HG02798 (cell line): Measurements from ENCODE around the gene CRIP3.

Experiments used
- ATAC-seq: cut with Tn5 transposase; IDR thresholded peaks from one replicate; pipeline ENCODE4 v1.9.1; 2021; ENCODE audit warnings: mild to moderate bottlenecking; ENCODE audit not compliant: unreplicated experiment, poor library complexity

The CRIP3 gene

DNA sequence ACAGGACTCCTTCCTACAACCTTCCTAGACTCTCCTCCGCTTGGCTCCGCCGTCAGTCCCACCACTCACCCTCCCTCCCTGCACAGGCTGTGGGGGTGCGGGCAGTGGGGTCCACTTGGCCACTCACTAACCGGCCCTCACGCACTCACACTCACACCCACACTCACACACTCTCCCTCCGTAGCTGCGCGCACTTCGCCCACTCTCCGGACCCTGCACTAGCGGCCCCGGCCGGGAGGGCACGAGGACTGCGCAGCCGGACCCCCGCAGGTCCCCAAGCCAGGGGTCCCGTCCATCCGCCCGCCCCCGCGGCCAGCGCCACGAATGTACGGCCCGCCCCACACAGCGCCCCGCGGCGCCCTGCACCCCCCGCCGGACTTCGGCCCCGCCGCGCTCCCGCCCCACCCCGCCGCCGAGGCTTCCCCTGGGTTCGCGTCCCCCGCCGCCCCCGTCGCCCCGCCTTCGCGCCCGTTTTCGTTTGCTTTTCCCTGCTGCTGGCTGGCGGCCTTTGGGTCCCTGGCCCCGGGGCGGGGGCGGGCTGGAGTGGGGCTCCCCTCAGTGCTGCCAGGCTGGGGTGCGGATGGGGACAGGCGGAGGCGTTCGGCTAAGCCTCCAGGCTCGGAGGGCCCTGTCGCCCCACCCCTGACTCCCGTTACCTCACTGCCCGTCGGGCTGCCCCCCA lies 33.6 kb downstream of the CRIP3 start:
- ATAC-seq = no peak

GRCh38 chr6:43274127-43274915 lies 34.3 kb downstream of the CRIP3 start:
- ATAC-seq = no peak

- no peak for ATAC-seq
Observed at GRCh38 chr6:43273707-43274106, 34.9 kb downstream of the CRIP3 start.

GRCh38 chr6:43271944-43272343 lies 36.7 kb downstream of the CRIP3 start:
- no peak for ATAC-seq

DNA sequence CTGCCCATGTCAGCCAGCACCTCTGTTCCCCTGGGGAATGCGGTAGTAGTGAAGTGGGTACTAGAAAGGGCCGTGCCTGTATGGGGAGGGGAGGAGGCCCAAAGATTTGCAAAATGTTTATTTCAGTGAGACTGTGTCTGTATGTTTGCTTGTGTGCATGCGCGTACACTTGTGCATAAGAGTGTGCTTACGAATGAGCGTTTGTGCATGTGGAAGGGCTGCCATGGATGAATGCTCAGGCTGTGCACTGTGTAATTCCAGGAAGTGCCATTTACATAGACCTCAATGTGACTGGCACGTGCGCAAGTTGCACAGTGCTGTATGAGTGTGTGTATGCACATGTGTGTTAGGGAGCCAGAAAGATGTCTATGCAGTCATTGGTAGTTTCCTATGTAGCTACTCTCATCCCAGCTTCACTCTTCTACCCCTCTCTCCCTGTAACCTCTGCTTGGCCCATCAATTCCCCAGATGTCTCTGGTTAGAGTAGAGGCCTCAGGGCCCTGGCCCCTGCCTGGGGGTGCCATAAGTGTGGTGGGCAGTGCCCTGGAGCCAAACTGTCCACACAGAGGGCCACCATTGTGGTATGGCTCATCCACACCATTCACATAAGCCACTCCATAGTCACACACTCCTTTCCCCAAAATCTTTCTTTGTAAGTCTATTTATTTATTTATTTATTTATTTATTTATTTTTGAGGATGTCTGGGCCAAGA lies 37.4 kb downstream of the CRIP3 start:
- ATAC-seq = no peak

- ATAC-seq = peak; percentile 33
Observed at GRCh38 chr6:43269273-43270007, 39.2 kb downstream of the CRIP3 start.

GRCh38 chr6:43268782-43269272 lies 39.8 kb downstream of the CRIP3 start:
- no peak for ATAC-seq

DNA sequence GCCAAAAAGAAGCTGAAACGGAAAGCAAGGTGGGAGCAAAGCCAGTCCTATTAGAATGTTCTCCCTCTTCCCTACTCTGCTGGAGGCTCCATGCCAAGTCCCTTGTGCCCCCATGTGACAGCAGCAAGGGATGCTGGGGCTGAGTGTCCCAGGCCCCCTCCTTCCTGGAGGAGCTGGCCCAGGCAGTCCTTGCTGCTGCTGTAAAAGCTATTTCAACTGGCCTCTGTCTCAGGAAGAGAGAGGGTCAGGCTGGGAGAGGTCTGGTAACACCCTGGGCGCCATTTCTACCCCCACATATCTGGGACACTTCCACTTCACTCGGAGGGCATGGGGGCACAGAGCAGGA lies 40.3 kb downstream of the CRIP3 start:
- ATAC-seq = no peak

DNA sequence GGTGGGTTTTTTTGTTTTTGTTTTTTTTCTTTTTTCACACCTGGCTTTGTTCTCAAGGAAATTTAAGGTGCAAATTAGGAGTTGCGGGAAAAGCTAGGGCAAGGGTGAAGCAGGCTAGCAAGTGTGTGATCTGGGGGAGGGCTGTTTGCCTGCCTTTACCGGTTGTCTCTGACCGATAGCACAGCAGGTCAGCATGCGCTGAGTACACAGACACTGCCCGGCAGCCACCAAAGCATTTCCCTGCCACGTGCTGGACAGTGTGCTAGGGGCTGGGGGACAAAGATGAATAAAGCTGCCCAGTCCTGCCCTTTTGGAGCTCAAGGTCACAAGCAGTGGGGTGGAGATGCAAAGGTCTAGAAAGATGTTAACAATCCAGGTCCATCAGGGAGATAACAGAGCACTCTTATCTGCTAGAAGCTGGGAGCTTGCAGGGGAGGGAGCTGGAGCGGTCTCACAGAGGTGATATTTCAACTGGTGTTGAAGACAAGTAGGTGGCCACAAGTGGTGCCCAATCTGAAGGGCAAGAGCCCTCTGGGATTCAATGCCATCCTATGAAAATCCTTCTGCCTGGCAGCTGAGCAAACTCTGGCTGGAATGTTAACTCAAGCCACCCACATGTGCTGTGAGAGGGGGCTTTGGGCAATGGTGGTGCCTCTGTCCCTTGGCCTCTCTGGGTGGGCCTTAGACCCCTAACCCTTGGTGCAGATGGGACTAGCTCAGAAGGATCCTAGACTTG lies 40.8 kb downstream of the CRIP3 start:
- no peak for ATAC-seq

GRCh38 chr6:43265564-43265963 lies 43.1 kb downstream of the CRIP3 start:
- ATAC-seq = no peak

DNA sequence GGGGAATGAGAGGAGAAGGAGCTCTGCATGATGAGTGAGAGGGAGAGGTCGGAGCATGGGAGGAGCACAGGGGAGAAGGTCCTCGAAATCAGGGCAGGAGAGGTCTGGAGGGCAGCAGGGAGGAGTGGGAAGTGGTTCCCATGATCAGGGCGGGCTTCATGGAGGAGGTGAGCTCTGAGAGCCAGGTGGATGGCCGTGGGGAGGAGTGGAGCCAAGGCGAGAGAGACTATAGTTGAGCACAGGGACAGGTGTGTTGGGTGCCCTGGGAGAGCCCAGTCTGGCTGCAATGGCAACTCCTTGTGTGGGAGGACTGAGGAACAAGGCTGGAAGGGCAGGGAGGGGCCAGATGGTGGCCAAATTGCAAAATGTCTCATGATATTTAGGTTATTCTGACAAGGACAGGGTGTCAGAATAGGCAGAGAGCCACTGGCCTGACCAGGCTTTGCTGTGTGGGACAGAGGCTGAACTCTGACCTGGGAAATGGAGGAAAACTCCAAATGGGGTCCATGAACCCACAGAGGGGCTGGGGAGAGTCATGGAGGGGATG lies 44.0 kb downstream of the CRIP3 start:
- ATAC-seq = no peak

DNA sequence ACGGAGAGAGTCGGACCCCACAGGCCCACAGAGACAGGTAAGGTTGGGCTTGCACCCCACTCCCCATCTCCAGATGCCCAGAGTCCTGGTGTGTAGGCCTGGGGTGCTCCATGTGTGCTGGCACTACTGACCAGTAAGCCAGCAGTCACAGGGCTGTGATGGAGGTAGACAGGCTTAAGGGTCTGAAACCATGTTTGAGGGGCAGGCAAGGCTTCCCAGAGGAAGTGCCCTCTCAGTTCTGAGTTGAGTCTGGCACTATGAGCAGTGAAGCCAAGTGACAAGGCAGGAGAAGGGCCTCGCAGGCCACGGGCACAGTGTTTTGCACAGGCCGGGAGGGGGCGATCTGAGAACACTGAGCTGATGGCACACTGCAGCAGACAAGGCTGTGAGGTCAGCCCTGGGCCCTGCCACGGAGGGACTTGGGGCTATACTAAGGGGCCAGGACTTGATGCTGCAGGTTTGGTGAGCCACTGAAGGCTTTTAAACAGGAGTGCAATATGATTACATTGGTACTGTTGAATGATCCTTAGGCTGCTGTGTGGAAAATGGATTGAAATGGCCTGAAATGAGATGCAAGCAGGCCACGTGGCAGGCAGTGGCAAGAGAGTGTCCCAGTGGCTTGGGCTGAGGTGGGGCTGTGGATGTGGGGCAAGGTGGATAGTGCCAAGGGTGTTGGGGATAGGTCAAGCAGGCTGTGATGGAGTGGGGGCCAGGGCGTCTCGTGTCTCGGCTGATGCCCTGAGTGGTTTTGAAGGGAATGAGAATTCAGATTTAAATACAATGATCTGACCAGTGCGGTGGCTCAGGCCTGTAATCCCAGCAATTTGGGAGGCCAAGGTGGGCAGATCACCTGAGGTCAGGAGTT lies 45.1 kb downstream of the CRIP3 start:
- ATAC-seq = peak; percentile 79

DNA sequence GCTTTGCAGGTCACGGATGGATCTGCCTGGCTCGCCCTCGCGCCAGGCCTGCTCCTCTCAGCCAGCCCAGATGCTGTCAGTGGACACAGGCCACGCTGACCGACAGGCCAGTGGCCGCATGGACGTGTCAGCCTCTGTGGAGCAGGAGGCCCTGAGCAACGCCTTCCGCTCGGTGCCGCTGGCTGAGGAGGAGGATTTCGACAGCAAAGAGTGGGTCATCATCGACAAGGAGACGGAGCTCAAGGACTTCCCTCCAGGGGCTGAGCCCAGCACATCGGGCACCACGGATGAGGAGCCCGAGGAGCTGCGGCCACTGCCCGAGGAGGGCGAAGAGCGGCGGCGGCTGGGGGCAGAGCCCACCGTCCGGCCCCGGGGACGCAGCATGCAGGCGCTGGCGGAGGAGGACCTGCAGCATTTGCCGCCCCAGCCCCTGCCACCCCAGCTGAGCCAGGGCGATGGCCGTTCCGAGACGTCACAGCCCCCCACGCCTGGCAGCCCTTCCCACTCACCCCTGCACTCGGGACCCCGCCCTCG lies 45.8 kb downstream of the CRIP3 start:
- no peak for ATAC-seq

GRCh38 chr6:43262000-43262779 lies 46.4 kb downstream of the CRIP3 start:
- no peak for ATAC-seq

GRCh38 chr6:43261198-43261597 lies 47.4 kb downstream of the CRIP3 start:
- ATAC-seq = no peak

DNA sequence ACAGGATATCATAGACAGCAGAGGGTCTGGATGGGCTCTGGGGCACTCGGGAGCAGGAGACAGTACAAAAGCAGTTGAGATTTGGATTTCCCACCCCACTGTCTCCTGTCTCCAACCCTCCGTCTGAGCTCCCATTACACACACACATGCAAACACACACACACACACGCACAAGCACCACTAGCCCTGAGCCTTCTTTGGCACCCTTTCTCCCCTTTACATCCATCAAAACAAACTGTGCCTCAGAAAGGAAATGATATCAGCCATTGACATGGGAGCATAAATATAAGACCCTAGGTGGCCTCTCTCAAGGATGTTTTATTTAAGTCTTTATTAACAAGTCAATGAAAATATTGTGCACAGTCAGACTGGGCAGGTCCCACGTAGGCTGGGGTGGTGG lies 47.8 kb downstream of the CRIP3 start:
- ATAC-seq = no peak

DNA sequence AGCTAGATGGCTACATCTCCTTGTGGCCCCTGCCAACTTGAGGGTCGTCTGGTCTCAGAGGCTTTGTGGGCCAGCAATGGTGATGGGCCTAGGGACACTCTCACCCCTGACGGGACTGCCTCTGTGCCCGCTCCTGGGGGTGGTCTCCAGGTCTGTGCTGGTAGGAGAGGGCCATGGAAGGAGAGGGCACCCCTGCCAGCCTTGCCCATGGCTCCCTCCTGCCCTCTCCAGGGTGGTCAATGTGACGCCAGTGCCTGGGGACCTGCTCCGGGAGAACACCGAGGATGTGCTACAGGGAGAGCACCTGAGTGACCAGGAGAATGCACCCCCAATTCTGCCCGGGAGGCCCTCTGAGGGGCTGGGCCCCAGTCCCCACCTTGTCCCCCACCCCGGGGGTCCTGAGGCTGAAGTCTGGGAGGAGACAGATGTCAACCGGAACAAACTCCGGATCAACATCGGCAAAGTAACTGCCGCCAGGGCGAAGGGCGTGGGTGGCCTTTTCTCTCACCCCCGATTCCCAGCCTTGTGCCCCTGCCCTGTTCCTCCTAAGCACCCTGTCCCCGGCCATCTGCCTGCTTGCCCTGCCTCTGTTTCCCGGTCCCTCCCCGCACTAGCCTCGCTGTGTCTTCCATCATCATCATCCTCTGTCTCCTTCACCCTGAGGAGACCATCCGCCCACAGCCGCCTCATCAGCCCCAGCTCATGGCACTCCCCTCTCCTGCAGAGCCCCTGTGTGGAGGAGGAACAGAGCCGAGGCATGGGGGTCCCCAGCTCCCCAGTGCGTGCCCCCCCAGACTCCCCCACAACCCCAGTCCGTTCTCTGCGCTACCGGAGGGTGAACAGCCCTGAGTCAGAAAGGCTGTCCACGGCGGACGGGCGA lies 49.6 kb downstream of the CRIP3 start:
- ATAC-seq = no peak
